ENCODE data around the gene SPPL2B. TPM values are rescaled to one million over a fixed set of nuclear protein-coding genes. Genes with fewer than 3 reads are reported as not detected.

Gene SPPL2B
- polyA plus RNA-seq, 1 donor from 2014 or later: 68.7 TPM

DNA sequence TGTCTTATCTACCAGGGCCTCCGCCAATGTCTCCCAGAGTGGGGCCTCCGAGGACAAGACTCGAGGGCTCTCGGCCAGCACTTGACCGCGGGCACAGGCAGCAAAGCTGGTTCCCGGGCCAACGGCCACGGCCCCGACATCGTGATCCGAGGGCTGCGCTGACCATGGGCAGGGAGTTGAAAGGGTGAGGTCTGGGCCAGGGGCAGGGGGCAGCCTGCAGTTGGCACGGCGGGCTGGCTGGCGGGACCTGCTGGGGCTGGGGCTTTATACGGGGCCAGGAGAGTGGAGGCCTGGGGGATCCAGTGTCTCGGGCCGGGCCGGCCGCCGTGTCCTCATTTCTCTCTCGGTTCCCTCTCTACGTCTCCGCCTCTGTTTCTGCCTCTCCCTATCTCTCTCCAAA, 10.7 kb upstream of the SPPL2B start:
- Histone ChIP-seq H3K27ac (ENCODE audit: low read length) (no peak overlapping the region), H2AFZ (ENCODE audit: low read depth, low read length) (no peak overlapping the region), H3K79me2 (replicated peaks; ENCODE audit: insufficient read depth, low read length) (no peaks in the 10 kb centered on the region), H3F3A (ENCODE audit: insufficient read depth, low read length, poor library complexity, severe bottlenecking) (no peaks in the 10 kb centered on the region), H3K9ac (ENCODE audit: low read length) (no peak overlapping the region), H3K9me2 (ENCODE audit: insufficient read depth, low read length) (no peaks in the 10 kb centered on the region), H3K4me2 (ENCODE audit: low read length) (no peak overlapping the region), H3K4me3 (ENCODE audit: low read length) (no peak overlapping the region), H4K20me1 (ENCODE audit: insufficient read depth) (no peaks in the 10 kb centered on the region), H3K9me3 (ENCODE audit: low read length) (no peaks in the 10 kb centered on the region), H3K27me3 (ENCODE audit: insufficient read depth, low read depth, low read length) (no peaks in the 10 kb centered on the region), H3K36me3 (ENCODE audit: insufficient read depth, low read length) (no peaks in the 10 kb centered on the region)
- TF ChIP-seq RAD21 (conservative IDR thresholded peaks at IDR 0.05) (no peak), EP300 (conservative IDR thresholded peaks at IDR 0.05; ENCODE audit: poor library complexity, severe bottlenecking) (no peak), MXI1 (conservative IDR thresholded peaks at IDR 0.05; ENCODE audit: poor library complexity, severe bottlenecking) (no peak), EZH2 (IDR thresholded peaks at IDR 0.05; ENCODE audit: borderline replicate concordance, insufficient read depth, low read length, poor library complexity, severe bottlenecking) (no peak)
- TF ChIP-seq, protein P1, sequence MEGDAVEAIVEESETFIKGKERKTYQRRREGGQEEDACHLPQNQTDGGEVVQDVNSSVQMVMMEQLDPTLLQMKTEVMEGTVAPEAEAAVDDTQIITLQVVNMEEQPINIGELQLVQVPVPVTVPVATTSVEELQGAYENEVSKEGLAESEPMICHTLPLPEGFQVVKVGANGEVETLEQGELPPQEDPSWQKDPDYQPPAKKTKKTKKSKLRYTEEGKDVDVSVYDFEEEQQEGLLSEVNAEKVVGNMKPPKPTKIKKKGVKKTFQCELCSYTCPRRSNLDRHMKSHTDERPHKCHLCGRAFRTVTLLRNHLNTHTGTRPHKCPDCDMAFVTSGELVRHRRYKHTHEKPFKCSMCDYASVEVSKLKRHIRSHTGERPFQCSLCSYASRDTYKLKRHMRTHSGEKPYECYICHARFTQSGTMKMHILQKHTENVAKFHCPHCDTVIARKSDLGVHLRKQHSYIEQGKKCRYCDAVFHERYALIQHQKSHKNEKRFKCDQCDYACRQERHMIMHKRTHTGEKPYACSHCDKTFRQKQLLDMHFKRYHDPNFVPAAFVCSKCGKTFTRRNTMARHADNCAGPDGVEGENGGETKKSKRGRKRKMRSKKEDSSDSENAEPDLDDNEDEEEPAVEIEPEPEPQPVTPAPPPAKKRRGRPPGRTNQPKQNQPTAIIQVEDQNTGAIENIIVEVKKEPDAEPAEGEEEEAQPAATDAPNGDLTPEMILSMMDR (IDR thresholded peaks at IDR 0.05; ENCODE audit: poor library complexity, severe bottlenecking): no peak

DNA sequence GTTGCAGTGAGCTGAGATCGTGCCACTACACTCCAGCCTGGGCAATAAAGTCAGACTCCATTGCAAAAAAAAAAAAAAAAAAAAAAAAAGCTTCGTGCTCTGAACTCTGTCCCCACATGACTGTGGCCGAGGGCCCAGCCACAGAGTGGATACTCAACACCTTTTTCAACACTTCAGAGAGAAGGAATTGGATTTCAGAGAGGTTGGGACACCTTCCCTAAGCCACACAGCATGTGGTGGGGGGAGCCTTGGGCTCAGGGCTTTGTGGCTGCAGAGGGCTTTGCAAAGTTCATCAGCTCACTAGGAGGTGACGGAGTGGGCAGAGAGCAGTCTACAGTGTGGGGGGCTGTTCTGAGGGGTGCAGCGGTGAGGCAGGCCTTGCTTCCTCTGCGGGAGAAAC, 9.6 kb upstream of the SPPL2B start:
- Histone ChIP-seq H3K79me2 (replicated peaks; ENCODE audit: insufficient read depth, low read length) (no peaks in the 10 kb centered on the region), H3K4me2 (ENCODE audit: low read length) (no peak overlapping the region), H3K9me3 (ENCODE audit: low read length) (no peaks in the 10 kb centered on the region), H3F3A (ENCODE audit: insufficient read depth, low read length, poor library complexity, severe bottlenecking) (no peaks in the 10 kb centered on the region), H4K20me1 (ENCODE audit: insufficient read depth) (no peaks in the 10 kb centered on the region), H2AFZ (ENCODE audit: low read depth, low read length) (no peak overlapping the region), H3K9me2 (ENCODE audit: insufficient read depth, low read length) (no peaks in the 10 kb centered on the region), H3K27me3 (ENCODE audit: insufficient read depth, low read depth, low read length) (no peaks in the 10 kb centered on the region), H3K27ac (ENCODE audit: low read length) (no peak overlapping the region), H3K4me3 (ENCODE audit: low read length) (no peak overlapping the region), H3K36me3 (ENCODE audit: insufficient read depth, low read length) (no peaks in the 10 kb centered on the region), H3K9ac (ENCODE audit: low read length) (no peak overlapping the region)
- TF ChIP-seq, protein P1 (IDR thresholded peaks at IDR 0.05; ENCODE audit: poor library complexity, severe bottlenecking): no peak
- TF ChIP-seq, protein P2, sequence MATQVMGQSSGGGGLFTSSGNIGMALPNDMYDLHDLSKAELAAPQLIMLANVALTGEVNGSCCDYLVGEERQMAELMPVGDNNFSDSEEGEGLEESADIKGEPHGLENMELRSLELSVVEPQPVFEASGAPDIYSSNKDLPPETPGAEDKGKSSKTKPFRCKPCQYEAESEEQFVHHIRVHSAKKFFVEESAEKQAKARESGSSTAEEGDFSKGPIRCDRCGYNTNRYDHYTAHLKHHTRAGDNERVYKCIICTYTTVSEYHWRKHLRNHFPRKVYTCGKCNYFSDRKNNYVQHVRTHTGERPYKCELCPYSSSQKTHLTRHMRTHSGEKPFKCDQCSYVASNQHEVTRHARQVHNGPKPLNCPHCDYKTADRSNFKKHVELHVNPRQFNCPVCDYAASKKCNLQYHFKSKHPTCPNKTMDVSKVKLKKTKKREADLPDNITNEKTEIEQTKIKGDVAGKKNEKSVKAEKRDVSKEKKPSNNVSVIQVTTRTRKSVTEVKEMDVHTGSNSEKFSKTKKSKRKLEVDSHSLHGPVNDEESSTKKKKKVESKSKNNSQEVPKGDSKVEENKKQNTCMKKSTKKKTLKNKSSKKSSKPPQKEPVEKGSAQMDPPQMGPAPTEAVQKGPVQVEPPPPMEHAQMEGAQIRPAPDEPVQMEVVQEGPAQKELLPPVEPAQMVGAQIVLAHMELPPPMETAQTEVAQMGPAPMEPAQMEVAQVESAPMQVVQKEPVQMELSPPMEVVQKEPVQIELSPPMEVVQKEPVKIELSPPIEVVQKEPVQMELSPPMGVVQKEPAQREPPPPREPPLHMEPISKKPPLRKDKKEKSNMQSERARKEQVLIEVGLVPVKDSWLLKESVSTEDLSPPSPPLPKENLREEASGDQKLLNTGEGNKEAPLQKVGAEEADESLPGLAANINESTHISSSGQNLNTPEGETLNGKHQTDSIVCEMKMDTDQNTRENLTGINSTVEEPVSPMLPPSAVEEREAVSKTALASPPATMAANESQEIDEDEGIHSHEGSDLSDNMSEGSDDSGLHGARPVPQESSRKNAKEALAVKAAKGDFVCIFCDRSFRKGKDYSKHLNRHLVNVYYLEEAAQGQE (IDR thresholded peaks at IDR 0.05; ENCODE audit: borderline replicate concordance): no peak
- TF ChIP-seq TAF1 (IDR thresholded peaks at IDR 0.05; ENCODE audit: low read depth) (no peak), SMC3 (conservative IDR thresholded peaks at IDR 0.05; ENCODE audit: poor library complexity) (no peak), MXI1 (conservative IDR thresholded peaks at IDR 0.05; ENCODE audit: poor library complexity, severe bottlenecking) (no peak), POLR2AphosphoS5 (IDR thresholded peaks at IDR 0.05) (no peak)
